Loucy (cell line): Measurements from ENCODE around the gene MAP3K8.
A peak's percentile ranks its signal among the peaks of the same experiment; 100 is the strongest.

ENCODE experiments used
- H2AFZ ChIP-seq: fragments of 200-600 bp; sonication (generic); 2 replicates; pipeline ENCODE4 v1.6.0; 2016; ENCODE audit warnings: antibody characterized with exemption, mild to moderate bottlenecking, low read length, moderate library complexity
- H3F3A ChIP-seq: fragments of 200-600 bp; 2 replicates; pipeline ENCODE4 v1.6.0; 2016; ENCODE audit warnings: antibody characterized with exemption, low read depth, mild to moderate bottlenecking
- H3K27me3 ChIP-seq: fragments of 200-600 bp; sonication (generic); 2 replicates; pipeline ENCODE4 v1.6.1; 2014; ENCODE audit warnings: low read length, mild to moderate bottlenecking; ENCODE audit not compliant: insufficient read depth, poor library complexity, severe bottlenecking
- H3K36me3 ChIP-seq: fragments of 200-600 bp; sonication (generic); 2 replicates; pipeline ENCODE4 v1.6.1; 2016; ENCODE audit warnings: low read length; ENCODE audit not compliant: insufficient read depth
- H3K4me1 ChIP-seq: fragments of 200-600 bp; sonication (generic); 2 replicates; pipeline ENCODE4 v1.5.1; 2014; ENCODE audit warnings: low read length, mild to moderate bottlenecking; ENCODE audit not compliant: insufficient read depth, poor library complexity, severe bottlenecking
- H3K4me2 ChIP-seq: fragments of 200-600 bp; sonication (generic); 2 replicates; pipeline ENCODE4 v1.6.0; 2014; ENCODE audit warnings: antibody characterized with exemption, low read length, low read depth, mild to moderate bottlenecking; ENCODE audit not compliant: poor library complexity, severe bottlenecking
- H3K4me3 ChIP-seq: fragments of 200-600 bp; sonication (generic); 2 replicates; pipeline ENCODE4 v1.5.1; 2014; ENCODE audit warnings: low read length, mild to moderate bottlenecking, mixed read lengths; ENCODE audit not compliant: poor library complexity, severe bottlenecking
- H3K79me2 ChIP-seq: fragments of 200-600 bp; sonication (generic); 2 replicates; pipeline ENCODE4 v1.6.1; 2014; ENCODE audit warnings: low read length; ENCODE audit not compliant: insufficient read depth
- H3K9ac ChIP-seq: fragments of 200-600 bp; sonication (generic); 2 replicates; pipeline ENCODE4 v1.6.0; 2014; ENCODE audit warnings: mild to moderate bottlenecking, low read depth, low read length, moderate library complexity; ENCODE audit not compliant: poor library complexity, severe bottlenecking
- H3K9me2 ChIP-seq: fragments of 200-600 bp; sonication (generic); replicated peaks from 2 replicates; pipeline ENCODE4 v1.6.1; 2016; ENCODE audit warnings: low read depth, low read length, mixed read lengths
- H3K9me3 ChIP-seq: fragments of 200-600 bp; sonication (generic); 2 replicates; pipeline ENCODE4 v1.6.1; 2014; ENCODE audit warnings: mild to moderate bottlenecking, antibody characterized with exemption, low read length, low read depth; ENCODE audit not compliant: insufficient read depth
- H4K20me1 ChIP-seq: fragments of 200-600 bp; sonication (generic); 2 replicates; pipeline ENCODE4 v1.6.0; 2014; ENCODE audit warnings: antibody characterized with exemption, low read length, mild to moderate bottlenecking; ENCODE audit not compliant: insufficient read depth, poor library complexity, severe bottlenecking
- CTCF ChIP-seq: fragments of 200-600 bp; sonication (generic); conservative IDR thresholded peaks from 2 replicates; pipeline ENCODE4 v1.5.1; 2014; ENCODE audit warnings: mild to moderate bottlenecking, antibody characterized with exemption, low read length
- EZH2phosphoT487 ChIP-seq: fragments of 200-600 bp; IDR thresholded peaks from 2 replicates; pipeline ENCODE4 v1.6.1; 2018; ENCODE audit warnings: antibody characterized with exemption, mild to moderate bottlenecking, moderate library complexity, borderline replicate concordance

Gene MAP3K8

GRCh38 chr10:30391266-30391665 lies 42.7 kb upstream of the MAP3K8 start:
- TF ChIP-seq EZH2phosphoT487, result no peak
- TF ChIP-seq CTCF, result no peak
- Histone ChIP-seq H3K36me3 (no peaks in the 10 kb centered on the region), H3K9me2 (no peaks in the 10 kb centered on the region)

DNA sequence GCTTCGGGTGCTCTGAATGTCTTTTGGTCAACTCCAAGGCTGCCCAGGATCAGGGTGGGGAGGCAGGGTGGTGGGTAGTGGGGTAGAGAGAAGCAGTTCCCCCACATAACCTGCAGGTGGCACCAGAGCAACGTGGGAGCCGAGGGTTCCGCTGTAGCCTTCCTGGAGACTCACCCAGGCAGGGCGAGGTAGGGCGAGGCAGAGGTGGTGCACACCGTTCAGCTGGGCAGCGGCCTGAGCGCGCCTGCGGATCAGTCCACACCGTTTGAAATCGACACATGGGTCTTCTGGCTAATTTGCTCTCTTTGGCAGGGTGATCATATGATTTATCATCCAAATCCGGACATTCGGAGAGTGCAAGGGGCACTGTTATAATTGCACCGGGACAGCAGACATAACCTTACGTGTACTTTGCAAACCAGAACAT lies 41.4 kb upstream of the MAP3K8 start:
- TF ChIP-seq EZH2phosphoT487 (no peak), CTCF (peak; percentile 92)
- no peaks in the 10 kb centered on the region for H4K20me1 ChIP-seq
- no peaks in the 10 kb centered on the region for H3K9me3 ChIP-seq
- no peaks in the 10 kb centered on the region for H3K27me3 ChIP-seq
- H3K4me3 ChIP-seq, result no peak overlapping the region
- H3K4me2 ChIP-seq, result peak overlapping the region; percentile 43
- peaks cover under 1% of the 10 kb centered on the region for H3K4me1 ChIP-seq
- H3K79me2 ChIP-seq, result no peaks in the 10 kb centered on the region
- no peak overlapping the region for H3K9ac ChIP-seq
- H3K9me2 ChIP-seq, result no peaks in the 10 kb centered on the region
- no peaks in the 10 kb centered on the region for H3K36me3 ChIP-seq
- peak overlapping the region; percentile 79 for H2AFZ ChIP-seq
- no peaks in the 10 kb centered on the region for H3F3A ChIP-seq

More at GRCh38 chr10:30391266-30391665, 42.7 kb upstream of the MAP3K8 start:
- Histone ChIP-seq H3K9ac (no peak overlapping the region), H3K4me1 (no peaks in the 10 kb centered on the region), H3K4me2 (no peak overlapping the region), H4K20me1 (no peaks in the 10 kb centered on the region), H3F3A (no peaks in the 10 kb centered on the region), H3K9me3 (no peaks in the 10 kb centered on the region), H3K27me3 (no peaks in the 10 kb centered on the region), H3K79me2 (no peaks in the 10 kb centered on the region), H3K4me3 (no peak overlapping the region), H2AFZ (no peak overlapping the region)

DNA sequence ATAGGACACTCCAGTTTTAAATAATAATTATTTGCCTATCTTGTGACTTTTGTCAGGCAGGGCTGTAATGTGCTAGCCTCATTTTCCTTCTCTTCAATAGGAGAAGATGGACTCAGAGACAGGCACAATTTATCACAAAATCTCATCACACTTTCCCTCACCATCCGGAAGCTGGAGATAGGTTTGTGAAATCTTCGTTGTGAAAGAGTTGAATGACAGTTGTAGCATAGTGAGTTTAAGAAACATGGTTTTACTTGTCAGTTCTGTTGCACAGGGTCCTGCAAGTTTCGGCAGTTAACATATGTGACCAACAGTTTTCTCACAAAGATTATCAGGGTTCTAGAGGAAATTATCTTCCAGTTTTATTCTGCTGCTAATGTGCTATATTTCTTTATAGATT lies 37.7 kb upstream of the MAP3K8 start:
- Histone ChIP-seq H3K9ac (no peak overlapping the region), H3K27me3 (no peaks in the 10 kb centered on the region), H3K4me1 (peaks cover 10% of the 10 kb centered on the region), H3K4me3 (no peak overlapping the region), H3F3A (no peaks in the 10 kb centered on the region), H3K9me2 (no peaks in the 10 kb centered on the region), H3K4me2 (no peak overlapping the region), H3K36me3 (no peaks in the 10 kb centered on the region), H4K20me1 (no peaks in the 10 kb centered on the region), H2AFZ (no peak overlapping the region), H3K9me3 (no peaks in the 10 kb centered on the region), H3K79me2 (no peaks in the 10 kb centered on the region)
- no peak for TF ChIP-seq EZH2phosphoT487
- no peak for TF ChIP-seq CTCF
